Type B pancreatic cell (in vitro differentiated cells): ENCODE results near the gene TRMT2A. TPM values are rescaled to one million over a fixed set of nuclear protein-coding genes. Genes with fewer than 3 reads are reported as not detected.

Experiments
- DNase-seq: peaks from one replicate; pipeline ENCODE4 v3.0.0; 2021; ENCODE audit warnings: mixed read lengths; ENCODE audit not compliant: unreplicated experiment; ENCODE audit errors: extremely low spot score
- H3K27ac Mint-ChIP-seq: 2 replicates; pipeline ENCODE4 v1.8.0; 2021; ENCODE audit warnings: mild to moderate bottlenecking, mixed read lengths
- H3K27me3 Mint-ChIP-seq: 2 replicates; pipeline ENCODE4 v1.8.0; 2021; ENCODE audit warnings: mixed read lengths
- H3K36me3 Mint-ChIP-seq: 2 replicates; pipeline ENCODE4 v1.8.0; 2021; ENCODE audit warnings: mixed read lengths
- H3K4me1 Mint-ChIP-seq: one replicate; pipeline ENCODE4 v1.8.0; 2021; ENCODE audit warnings: mixed read lengths; ENCODE audit not compliant: unreplicated experiment
- H3K4me3 Mint-ChIP-seq: 2 replicates; pipeline ENCODE4 v1.8.0; 2021; ENCODE audit warnings: mild to moderate bottlenecking, mixed read lengths
- H3K9me3 Mint-ChIP-seq: 2 replicates; pipeline ENCODE4 v1.8.0; 2021; ENCODE audit warnings: mixed read lengths
- CTCF ChIP-seq: fragments of 200-600 bp; sonication (generic); conservative IDR thresholded peaks from 2 replicates; pipeline ENCODE4 v1.5.0; 2021; ENCODE audit warnings: antibody characterized with exemption, mild to moderate bottlenecking
- total RNA-seq: library from RNA; stranded (reverse); gene quantifications from 2 replicates; pipeline ENCODE4 v1.2.1, GENCODE V29; 2021; ENCODE audit warnings: low replicate concordance

The TRMT2A gene
- total RNA-seq, 1 donor from 2014 or later = 64.8 TPM

- Mint-ChIP-seq H3K27me3 (no peaks in the 10 kb centered on the region), H3K27ac (no peak overlapping the region), H3K9me3 (no peaks in the 10 kb centered on the region), H3K4me1 (peaks cover 8% of the 10 kb centered on the region), H3K36me3 (no peaks in the 10 kb centered on the region), H3K4me3 (no peak overlapping the region)
- no peak for DNase-seq
- TF ChIP-seq CTCF = no peak
Observed at GRCh38 chr22:20152464-20152890, 35.5 kb upstream of the TRMT2A start.

- Mint-ChIP-seq H3K36me3 (no peaks in the 10 kb centered on the region), H3K4me3 (no peak overlapping the region), H3K9me3 (no peaks in the 10 kb centered on the region), H3K27me3 (no peaks in the 10 kb centered on the region), H3K4me1 (peaks cover 8% of the 10 kb centered on the region), H3K27ac (no peak overlapping the region)
- no peak for DNase-seq
- no peak for TF ChIP-seq CTCF
Observed at GRCh38 chr22:20151276-20151588, 34.2 kb upstream of the TRMT2A start.

GRCh38 chr22:20150381-20151275 lies 33.6 kb upstream of the TRMT2A start, which contains the start of gene CCDC188:
TSS of gene CCDC188 (minus strand) at chr22:20151055. CDS start at chr22:20150986, 69 bp downstream.
- Mint-ChIP-seq H3K27me3 (no peaks in the 10 kb centered on the region), H3K4me1 (peaks cover 8% of the 10 kb centered on the region), H3K9me3 (no peaks in the 10 kb centered on the region), H3K36me3 (no peaks in the 10 kb centered on the region), H3K4me3 (no peak within 1 kb of the TSS), H3K27ac (no peak within 1 kb of the TSS)
- no peak for TF ChIP-seq CTCF
- no peak for DNase-seq

GRCh38 chr22:20149257-20150250 lies 32.5 kb upstream of the TRMT2A start:
- no peak for DNase-seq
- H3K36me3 Mint-ChIP-seq = no peaks in the 10 kb centered on the region
- no peaks in the 10 kb centered on the region for H3K9me3 Mint-ChIP-seq
- H3K27ac Mint-ChIP-seq = no peak overlapping the region
- no peak for TF ChIP-seq CTCF
- no peak overlapping the region for H3K4me3 Mint-ChIP-seq
- peaks cover 8% of the 10 kb centered on the region for H3K4me1 Mint-ChIP-seq
- no peaks in the 10 kb centered on the region for H3K27me3 Mint-ChIP-seq

- Mint-ChIP-seq H3K4me1 (peaks cover under 1% of the 10 kb centered on the region), H3K27ac (no peak overlapping the region), H3K27me3 (no peaks in the 10 kb centered on the region), H3K36me3 (no peaks in the 10 kb centered on the region), H3K9me3 (no peaks in the 10 kb centered on the region), H3K4me3 (no peak overlapping the region)
- DNase-seq = no peak
- no peak for TF ChIP-seq CTCF
Observed at GRCh38 chr22:20148414-20148813, 31.4 kb upstream of the TRMT2A start.
